ENCODE data around the gene ARPC1A. TPM values are rescaled to one million over a fixed set of nuclear protein-coding genes. Genes with fewer than 3 reads are reported as not detected.

The ARPC1A gene
- total RNA-seq, 4 donors from 2014 or later, result 37.0 to 58.8 (median 44.1) TPM

DNA sequence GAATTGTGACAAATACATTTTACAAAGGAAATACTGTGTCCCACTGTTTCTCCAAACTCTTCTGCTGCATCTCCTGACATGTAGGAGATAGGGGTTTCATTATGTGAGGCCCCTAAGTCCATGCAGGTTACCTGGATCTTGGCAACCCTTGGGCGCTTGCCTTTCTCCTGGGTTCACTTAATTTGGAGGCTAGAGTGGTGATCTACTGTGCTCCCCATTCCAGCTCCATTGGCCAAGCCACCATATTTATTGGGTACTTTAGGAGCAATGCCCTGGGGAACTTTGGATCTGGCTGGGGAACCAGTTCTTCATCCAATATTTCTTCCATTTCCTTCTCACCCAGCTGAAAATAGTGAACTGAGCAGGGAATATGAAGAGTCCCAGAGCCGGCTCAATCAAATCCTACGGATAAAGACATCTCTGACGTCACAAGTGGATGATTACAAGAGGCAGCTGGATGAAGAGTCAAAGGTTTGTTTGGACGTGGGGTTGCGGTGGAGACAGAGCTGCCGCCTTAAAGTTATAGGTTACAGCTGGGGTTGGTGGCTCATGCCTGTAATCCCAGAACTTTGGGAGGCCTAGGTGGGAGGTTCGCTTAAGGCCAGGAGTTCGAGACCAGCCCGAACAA is 34.6 kb upstream of the ARPC1A start:
- ATAC-seq (no peak), DNase-seq (no peak)
- Histone ChIP-seq H3K4me1 (no peaks in the 10 kb centered on the region), H3K4me3 (no peak overlapping the region), H3K27me3 (no peaks in the 10 kb centered on the region), H3K27ac (no peak overlapping the region), H3K36me3 (no peaks in the 10 kb centered on the region), H3K9me3 (no peaks in the 10 kb centered on the region)
- no peak for TF ChIP-seq POLR2A (IDR thresholded peaks at IDR 0.05)
- TF ChIP-seq, protein P1, sequence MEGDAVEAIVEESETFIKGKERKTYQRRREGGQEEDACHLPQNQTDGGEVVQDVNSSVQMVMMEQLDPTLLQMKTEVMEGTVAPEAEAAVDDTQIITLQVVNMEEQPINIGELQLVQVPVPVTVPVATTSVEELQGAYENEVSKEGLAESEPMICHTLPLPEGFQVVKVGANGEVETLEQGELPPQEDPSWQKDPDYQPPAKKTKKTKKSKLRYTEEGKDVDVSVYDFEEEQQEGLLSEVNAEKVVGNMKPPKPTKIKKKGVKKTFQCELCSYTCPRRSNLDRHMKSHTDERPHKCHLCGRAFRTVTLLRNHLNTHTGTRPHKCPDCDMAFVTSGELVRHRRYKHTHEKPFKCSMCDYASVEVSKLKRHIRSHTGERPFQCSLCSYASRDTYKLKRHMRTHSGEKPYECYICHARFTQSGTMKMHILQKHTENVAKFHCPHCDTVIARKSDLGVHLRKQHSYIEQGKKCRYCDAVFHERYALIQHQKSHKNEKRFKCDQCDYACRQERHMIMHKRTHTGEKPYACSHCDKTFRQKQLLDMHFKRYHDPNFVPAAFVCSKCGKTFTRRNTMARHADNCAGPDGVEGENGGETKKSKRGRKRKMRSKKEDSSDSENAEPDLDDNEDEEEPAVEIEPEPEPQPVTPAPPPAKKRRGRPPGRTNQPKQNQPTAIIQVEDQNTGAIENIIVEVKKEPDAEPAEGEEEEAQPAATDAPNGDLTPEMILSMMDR (IDR thresholded peaks at IDR 0.05 in 4 of 5, conservative IDR thresholded peaks at IDR 0.05 in 1 of 5), result no peak
- intact Hi-C loops (cut with DNase I; ENCODE audit: low total_unique reads) (no loop called here), in situ Hi-C loops (cut with MboI; ENCODE audit: low sequenced_read_pairs in 4 of 4) (no loop called here)

DNA sequence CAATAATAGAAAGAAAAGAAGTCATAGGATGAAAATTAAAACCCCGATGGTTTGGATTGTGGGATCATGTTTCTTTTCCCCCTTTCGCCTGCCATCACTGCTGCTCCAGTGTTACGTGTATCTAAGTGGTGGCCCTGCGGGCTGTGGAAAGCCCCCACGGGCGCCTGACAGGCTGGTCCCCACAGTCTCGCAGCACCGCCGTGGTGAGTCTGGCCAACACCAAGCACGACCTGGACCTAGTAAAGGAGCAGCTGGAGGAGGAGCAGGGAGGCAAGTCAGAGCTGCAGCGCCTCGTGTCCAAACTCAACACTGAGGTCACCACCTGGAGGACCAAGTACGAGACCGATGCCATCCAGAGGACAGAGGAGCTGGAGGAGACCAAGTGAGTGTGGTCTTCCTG is 33.6 kb upstream of the ARPC1A start:
- intact Hi-C loops (cut with DNase I; ENCODE audit: low total_unique reads), result no loop called here
- in situ Hi-C loops (cut with MboI; ENCODE audit: low sequenced_read_pairs in 4 of 4), result no loop called here
- DNase-seq (no peak), ATAC-seq (no peak)
- TF ChIP-seq, protein P1 (IDR thresholded peaks at IDR 0.05 in 4 of 5, conservative IDR thresholded peaks at IDR 0.05 in 1 of 5), result no peak
- TF ChIP-seq POLR2A (IDR thresholded peaks at IDR 0.05), result no peak
- Histone ChIP-seq H3K4me3 (no peak overlapping the region), H3K9me3 (no peaks in the 10 kb centered on the region), H3K36me3 (no peaks in the 10 kb centered on the region), H3K27ac (no peak overlapping the region), H3K27me3 (no peaks in the 10 kb centered on the region), H3K4me1 (no peaks in the 10 kb centered on the region)

DNA sequence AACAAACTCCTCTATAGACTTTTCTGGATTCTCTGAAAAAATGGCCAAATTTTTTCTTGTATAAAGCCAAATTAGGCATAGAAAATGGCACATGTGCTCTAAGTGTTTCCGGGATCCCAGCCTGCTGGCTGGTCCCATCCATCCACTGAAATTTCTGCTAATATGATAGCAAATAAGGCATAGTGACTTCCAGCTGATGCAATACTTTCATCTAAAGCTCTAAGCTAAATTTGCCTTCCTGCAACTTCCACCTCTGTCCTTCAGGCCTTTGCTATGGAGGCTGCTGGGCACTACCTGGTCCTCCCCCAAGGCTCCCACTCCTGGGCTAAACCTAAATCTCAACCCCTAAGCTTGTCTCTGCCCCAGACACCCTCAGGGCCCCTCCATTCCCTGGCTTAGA is 32.5 kb upstream of the ARPC1A start:
- TF ChIP-seq, protein P1 (IDR thresholded peaks at IDR 0.05 in 4 of 5, conservative IDR thresholded peaks at IDR 0.05 in 1 of 5), result no peak
- no peak for TF ChIP-seq POLR2A (IDR thresholded peaks at IDR 0.05)
- intact Hi-C loops (cut with DNase I; ENCODE audit: low total_unique reads) (no loop called here), in situ Hi-C loops (cut with MboI; ENCODE audit: low sequenced_read_pairs in 4 of 4) (no loop called here)
- Histone ChIP-seq H3K4me1 (no peaks in the 10 kb centered on the region), H3K27me3 (no peaks in the 10 kb centered on the region), H3K27ac (no peak overlapping the region), H3K36me3 (no peaks in the 10 kb centered on the region), H3K9me3 (no peaks in the 10 kb centered on the region), H3K4me3 (no peak overlapping the region)
- DNase-seq (no peak), ATAC-seq (no peak)

DNA sequence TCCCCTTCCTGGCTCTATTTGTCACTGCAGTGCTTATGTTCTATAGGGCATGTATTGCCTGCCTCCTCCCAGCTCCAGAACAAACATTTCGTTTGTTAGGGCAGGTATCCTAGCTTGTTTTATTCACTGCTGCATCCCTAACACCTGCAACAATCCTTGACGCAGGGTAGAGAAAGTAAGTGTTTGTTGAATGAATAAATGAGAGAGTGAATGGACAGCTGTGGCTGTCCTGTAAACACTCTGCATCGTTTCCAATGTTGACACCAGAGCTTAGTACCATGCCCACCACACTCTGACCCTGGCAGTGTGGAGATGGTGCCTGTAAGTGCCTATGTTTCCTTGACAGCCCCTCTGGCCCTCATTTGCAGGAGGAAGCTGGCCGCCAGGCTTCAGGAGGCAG is 32.0 kb upstream of the ARPC1A start:
- Histone ChIP-seq H3K27me3 (no peaks in the 10 kb centered on the region), H3K36me3 (no peaks in the 10 kb centered on the region), H3K27ac (no peak overlapping the region), H3K4me3 (no peak overlapping the region), H3K9me3 (no peaks in the 10 kb centered on the region), H3K4me1 (no peaks in the 10 kb centered on the region)
- no peak for DNase-seq
- no peak for ATAC-seq
- intact Hi-C loops (cut with DNase I; ENCODE audit: low total_unique reads), result no loop called here
- in situ Hi-C loops (cut with MboI; ENCODE audit: low sequenced_read_pairs in 4 of 4), result no loop called here
- TF ChIP-seq POLR2A (IDR thresholded peaks at IDR 0.05), result no peak
- TF ChIP-seq, protein P1 (IDR thresholded peaks at IDR 0.05 in 4 of 5, conservative IDR thresholded peaks at IDR 0.05 in 1 of 5), result no peak

DNA sequence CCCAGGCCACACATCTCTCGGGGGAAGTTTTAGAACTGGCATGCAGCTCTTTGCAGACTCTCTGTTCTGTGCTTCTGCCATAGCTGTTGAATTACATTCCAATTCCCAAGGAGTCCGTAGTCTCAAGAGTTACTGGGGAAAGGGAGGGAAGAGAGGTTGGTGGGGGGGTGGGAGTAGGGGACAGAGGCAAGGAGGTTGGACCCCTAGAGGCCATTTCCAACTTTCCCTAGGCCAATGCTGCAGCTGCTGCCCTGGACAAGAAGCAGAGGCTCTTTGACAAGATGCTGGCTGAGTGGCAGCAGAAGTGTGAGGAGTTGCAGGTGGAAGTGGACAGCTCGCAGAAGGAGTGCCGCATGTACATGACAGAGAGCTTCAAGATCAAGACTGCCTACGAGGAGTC is 29.2 kb upstream of the ARPC1A start:
- Histone ChIP-seq H3K4me1 (no peaks in the 10 kb centered on the region), H3K27ac (no peak overlapping the region), H3K4me3 (no peak overlapping the region), H3K27me3 (no peaks in the 10 kb centered on the region), H3K36me3 (no peaks in the 10 kb centered on the region), H3K9me3 (no peaks in the 10 kb centered on the region)
- DNase-seq, result no peak
- no peak for TF ChIP-seq POLR2A (IDR thresholded peaks at IDR 0.05)
- TF ChIP-seq, protein P1 (IDR thresholded peaks at IDR 0.05 in 4 of 5, conservative IDR thresholded peaks at IDR 0.05 in 1 of 5), result no peak
- no peak for ATAC-seq
- intact Hi-C loops (cut with DNase I; ENCODE audit: low total_unique reads) (no loop called here), in situ Hi-C loops (cut with MboI; ENCODE audit: low sequenced_read_pairs in 4 of 4) (no loop called here)

Measured in gastrocnemius medialis (tissue), 4 donors.